GM20431 (cell line): ENCODE measurements around the gene RASSF7.

ENCODE experiments used
- in situ Hi-C: fragments of 300-500 bp; cut with MseI, MboI; formaldehyde crosslinking; loops from one replicate; pipeline ENCODE4 v1.15.0; 2020; ENCODE audit warnings: low sequenced_read_pairs; ENCODE audit not compliant: unreplicated experiment

RASSF7 gene

DNA sequence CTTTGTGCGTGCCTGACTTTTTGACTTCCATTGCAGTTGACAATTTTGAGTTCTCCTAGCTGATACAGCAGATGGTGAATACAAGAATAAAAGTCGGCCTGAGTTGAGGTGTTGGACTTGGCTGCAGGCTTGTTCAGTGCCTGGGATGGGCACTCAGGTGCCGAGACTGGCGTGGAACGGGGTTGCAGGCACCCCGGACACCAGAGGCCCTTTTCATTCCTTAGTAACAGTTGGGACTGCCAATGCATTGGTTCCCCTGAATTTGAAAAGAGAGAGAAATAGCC, 16.8 kb downstream of the RASSF7 start:
- in situ Hi-C loops: no loop called here

DNA sequence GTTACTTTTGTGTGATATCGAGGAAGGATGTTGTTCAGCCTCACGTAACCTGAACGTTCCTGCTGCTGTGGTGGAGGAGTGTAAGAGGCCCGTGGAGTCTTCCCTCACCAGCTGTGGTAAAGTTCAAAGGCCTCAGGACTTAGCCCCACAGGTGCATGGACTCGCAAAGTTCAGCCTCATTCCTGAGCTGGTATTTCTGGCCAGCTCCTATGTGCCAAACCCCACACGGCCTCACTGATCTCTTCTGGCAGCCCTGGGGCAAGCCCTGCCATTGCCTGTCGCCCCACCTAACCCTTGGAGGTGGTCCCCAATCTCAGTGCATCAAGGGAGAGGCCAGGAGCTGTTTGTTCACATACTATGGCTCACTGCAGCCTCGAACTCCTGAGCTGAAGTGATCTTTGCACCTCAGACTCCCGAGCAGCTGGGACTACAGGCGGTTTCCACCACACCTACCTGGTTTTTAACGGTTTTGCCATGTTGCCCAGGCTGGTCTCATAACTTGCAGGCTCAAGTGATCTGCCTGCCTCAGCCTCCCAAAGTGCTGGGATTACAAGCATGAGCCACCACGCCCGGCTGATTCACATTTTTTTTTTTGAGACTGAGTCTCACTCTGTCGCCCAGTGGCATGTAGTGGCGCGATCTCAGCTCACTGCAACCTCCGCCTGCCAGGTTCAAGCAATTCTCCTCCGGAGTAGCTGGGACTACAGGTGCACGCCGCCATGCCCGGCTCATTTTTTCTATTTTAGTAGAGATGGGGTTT, 17.7 kb downstream of the RASSF7 start:
- in situ Hi-C loops: no loop called here

DNA sequence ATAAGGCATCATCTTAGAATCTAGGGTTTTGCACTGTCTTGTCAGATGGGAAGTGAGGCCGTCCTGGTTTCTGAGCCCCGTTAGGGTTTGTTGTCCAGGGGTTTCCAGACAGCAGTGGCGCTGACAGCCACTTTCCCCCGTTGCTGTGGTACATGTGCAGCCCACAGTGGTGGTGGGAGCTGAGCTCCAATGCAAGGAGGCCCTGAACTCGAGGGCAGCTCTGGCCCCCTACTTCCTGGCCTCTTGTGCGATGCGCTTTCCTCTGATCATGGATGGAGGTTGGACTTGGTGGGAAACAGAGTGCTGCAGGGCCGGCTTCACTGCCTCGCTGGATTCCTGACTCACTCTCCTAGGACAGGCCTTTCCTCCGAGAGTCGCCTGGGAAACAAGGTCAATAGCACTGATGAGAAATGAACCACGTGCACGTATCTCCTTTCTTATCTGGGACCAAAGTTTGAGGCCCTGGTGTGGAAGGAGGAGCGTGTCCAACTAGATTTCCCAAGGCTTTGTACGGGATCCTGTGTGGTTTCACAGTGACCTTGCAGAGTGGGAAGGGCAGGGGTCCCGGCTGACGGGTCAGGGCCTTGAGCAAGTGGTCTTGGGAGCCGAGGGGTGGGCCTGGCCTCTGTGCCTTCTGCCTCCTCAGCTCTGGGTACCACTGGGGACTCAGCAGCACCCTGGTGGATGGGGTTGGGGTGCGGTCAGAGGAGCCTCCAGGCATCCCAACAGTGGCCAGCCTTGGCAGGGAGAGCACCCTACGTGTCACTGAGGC, 19.2 kb downstream of the RASSF7 start:
- in situ Hi-C loops: no loop called here

DNA sequence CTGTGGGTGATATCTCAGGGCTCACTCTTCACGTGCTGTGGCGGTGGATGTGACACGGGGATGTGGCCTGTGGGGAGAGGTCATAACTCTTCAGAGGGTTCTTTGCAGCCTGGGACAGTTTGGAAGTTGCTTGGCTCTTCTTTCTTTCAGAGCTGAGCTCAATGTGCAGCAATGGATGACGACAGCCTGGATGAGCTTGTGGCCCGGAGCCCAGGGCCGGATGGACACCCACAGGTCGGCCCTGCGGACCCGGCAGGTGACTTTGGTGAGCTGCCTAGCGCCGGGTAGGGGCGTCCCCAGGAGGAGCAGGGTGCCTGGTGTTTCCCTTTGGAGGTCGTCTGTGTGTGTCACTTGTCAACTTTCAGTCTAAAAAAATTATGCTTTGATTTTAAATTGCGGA, 20.6 kb downstream of the RASSF7 start:
- in situ Hi-C loops: no loop called here

DNA sequence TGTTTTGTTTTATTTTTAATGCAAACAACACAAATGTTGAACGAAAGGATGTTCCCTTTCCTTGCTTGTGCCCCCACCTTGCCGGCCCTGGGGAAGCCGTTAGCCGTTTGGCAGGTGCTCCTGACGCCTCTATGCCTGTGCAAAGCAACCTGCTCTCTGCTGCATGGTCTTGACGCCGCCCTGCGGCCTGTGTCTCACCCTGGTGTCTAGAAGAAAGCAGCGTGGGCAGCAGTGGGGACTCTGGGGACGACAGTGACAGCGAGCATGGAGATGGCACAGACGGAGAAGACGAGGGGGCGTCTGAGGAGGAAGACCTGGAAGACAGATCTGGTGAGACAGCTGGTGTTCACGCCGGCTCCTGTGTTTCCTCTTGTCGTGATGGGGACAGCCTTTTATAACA, 21.0 kb downstream of the RASSF7 start:
- in situ Hi-C loops: no loop called here

DNA sequence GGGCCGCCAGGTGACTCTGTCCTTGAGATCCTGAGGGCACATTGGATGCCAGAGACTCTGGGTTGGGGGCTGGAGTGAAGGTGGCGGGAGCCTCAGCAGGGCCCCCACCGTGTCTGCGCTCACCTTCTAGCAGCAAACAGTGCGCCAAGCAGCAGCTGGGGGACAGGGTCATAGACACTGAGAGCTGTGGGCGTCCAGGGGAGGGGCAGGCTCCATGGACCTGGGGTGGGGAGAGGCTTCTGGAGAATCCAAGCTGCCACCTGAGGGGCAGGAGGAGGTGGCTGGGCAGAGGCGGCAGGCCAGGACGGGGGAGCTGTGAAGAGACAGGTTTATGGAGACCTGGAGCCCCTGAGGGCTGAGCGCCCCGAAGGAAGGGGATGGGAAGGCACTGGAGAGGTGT, 23.5 kb downstream of the RASSF7 start:
- in situ Hi-C loops: no loop called here

DNA sequence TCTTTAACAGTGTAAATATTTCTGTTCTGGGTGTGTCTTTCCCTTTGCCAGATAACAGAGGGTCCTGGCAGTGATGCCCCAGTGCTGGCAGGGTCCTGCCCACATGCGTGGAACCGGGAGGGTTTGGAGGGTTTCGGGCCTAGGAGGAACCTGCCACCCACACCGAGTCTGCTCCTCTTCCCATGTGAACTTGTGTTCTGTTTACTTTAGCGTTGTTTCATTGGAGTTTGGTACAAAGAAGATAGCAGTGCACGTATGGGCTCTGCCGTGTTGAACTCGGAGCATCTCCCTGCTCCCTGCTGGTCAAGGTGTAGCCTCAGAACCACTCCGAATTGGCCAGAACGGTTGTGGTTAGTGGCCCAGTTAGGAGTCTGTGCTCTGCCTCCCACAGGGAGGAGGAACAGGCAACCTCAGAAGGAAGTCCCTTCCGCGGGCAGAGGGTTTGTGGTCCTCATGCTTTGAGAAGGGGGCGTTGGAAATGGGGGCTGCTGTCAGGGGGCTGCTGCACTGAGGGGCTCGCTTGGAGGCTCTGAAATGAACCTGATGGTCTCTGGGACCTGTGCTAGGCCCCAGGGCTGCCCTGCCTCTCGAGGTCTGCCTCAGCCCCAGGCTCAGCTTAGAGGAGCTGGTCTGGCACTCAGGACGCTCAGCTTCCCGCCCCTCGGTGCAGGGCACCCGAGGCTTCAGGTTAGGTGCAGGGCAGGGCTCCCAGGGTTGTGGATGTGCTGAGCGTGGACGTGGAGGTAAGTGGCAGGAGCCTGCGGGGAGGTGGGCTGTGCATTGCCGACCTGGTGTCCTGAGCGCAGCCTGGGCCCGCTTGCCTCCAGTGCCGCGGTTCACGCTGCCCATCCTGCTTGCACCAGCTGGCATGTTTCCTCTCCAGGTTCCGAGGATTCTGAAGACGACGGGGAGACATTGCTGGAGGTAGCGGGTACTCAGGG, 25.9 kb downstream of the RASSF7 start:
- in situ Hi-C loops: no loop called here

DNA sequence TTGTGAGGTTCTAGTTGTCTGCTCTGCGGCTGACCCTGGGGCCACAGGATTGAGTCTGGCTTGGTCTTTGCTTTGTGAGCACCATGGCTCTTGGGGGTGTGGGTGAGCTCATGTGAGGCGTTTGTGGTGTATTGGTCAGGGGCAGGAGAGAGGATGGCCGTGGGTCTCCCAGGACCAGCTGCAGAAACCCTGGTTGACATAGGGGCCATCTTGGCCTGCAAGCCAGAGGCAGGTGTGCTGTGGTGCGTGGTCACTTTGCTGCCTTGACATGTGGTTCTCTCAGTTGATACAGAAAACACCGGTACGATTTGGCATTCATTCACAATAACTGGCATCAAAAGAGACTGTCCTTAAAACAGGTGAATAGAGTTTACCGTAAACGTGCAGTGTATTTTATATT, 26.8 kb downstream of the RASSF7 start:
- in situ Hi-C loops: no loop called here

DNA sequence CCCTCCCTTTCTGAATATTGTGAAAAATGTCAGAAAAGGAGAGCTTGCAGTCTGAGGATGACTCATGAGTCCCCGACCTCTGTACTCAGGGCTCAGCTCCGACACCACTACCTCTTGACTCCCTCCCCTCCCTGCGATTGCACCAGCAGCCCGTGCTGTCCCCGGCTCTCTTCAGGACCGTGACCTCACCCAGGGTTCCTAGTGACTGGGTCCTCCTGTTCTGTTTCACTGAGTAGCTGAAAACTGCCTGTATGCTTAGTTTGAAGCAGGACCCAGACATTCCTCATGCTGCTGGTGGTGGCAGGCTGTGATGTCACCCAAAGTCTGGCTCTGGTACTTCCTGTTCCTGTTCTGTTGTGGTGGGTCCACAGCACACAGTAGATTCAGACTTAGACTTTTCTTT, 27.2 kb downstream of the RASSF7 start:
- in situ Hi-C loops: no loop called here

DNA sequence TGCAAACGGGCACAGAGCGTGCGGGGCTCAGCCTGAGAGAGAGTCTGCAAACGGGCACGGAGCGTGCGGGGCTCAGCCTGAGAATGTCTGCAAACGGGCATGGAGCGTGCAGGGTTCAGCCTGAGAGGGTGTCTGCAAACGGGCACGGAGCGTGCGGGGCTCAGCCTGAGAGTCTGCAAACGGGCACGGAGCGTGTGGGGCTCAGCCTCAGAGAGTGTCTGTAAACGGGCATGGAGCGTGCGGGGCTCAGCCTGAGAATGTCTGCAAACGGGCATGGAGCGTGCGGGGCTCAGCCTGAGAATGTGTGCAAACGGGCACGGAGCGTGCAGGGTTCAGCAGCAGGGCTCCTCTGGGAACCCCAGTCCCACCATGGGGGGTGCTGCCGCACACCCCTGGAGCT, 29.0 kb downstream of the RASSF7 start:
- in situ Hi-C loops: no loop called here

DNA sequence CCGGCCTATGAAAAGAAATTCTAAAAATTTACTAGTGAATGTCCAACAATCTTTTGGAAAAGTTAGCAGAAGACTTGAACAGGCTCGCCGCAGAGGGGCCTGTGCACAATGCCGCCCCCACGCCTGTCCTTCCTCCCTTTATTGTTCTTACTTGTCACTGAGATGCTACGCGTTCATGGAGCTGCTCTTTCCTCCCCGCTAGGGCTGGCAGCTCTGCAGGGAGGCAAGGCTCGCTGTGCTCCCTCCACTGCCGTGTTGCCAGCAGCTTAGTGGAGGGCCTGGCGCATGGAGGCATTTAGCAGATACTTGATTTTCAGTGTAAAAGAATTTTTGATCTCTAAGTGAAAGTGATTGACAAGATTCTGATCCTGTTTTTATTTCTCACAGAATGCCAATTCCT, 30.2 kb downstream of the RASSF7 start:
- in situ Hi-C loops: no loop called here

DNA sequence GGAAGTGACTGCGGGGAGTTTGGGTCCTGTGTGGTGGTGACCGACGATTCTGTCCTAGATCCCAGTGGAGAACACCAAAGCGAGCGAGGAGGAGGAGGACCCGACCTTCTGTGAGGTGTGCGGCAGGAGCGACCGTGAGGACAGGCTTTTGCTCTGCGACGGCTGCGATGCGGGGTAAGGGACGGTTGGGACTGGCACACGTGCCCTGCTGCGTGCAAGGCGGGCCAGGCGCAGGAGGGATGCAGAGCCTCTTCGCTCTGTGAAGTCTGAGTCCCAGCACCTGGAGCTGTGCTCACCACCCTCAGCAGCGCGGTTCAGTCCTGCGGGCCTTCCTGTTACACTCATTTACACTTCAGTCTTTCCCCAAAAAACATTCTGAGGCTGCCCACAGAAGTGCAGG, 31.7 kb downstream of the RASSF7 start:
- in situ Hi-C loops: no loop called here

DNA sequence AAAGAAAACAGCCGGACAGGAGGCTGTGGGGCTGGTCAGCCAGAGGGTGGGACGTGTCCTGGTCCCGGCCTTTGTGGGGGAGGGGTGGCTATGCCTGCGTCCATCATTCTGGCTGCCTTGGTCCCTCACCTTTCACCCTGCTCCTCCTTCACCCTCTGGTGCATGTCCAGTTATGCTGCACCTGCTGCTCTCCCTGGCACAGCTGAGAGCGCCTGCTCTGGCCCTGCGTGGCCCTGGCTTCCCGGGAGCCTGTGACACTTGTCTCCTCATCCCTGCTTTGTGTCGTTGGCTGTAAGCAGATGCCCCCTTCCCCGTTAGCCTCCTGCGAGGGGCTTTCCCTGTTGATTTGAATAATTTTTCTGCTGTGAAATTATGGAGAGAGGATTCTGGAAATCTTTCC, 32.1 kb downstream of the RASSF7 start:
- in situ Hi-C loops: no loop called here

DNA sequence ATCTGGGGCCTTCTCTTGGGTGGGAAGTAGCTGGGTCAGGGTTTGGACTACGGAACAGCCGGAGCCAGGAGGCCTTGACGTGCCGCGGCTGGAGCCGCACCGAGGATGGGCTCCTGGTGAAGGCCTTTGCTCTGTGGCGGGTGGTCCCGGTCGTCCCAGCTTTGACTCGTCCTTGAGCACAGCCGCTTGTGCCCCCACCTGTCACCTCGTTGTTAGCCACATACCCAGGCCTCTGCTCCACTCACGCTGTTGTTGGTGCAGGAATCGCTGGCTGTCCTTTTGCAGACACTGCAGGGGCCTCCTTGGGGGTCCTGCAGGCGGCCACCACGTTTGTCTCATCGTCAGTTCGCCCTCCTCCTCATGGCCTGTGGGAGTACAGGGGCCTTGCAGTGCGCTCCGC, 32.6 kb downstream of the RASSF7 start:
- in situ Hi-C loops: no loop called here

DNA sequence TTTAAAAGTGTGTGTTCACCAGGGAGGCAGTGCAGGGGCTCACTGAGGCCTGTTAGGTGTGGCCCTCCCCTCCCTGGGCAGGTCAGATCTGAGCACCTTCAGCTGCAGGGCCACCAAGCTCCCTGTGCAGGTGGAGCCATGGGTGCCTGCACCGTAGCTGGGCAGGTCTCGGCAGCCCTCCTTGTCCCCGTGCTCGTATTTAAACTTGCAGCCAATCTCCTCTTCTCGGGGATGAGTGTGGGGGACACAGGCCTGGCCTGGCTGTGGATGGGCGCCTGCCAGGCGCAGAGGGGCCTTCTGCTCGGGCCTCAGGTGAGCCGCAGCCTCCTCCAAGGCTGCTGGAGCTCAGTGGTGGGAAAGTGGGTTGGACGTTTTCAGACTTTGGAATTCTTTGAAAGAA, 34.6 kb downstream of the RASSF7 start:
- in situ Hi-C loops: no loop called here

DNA sequence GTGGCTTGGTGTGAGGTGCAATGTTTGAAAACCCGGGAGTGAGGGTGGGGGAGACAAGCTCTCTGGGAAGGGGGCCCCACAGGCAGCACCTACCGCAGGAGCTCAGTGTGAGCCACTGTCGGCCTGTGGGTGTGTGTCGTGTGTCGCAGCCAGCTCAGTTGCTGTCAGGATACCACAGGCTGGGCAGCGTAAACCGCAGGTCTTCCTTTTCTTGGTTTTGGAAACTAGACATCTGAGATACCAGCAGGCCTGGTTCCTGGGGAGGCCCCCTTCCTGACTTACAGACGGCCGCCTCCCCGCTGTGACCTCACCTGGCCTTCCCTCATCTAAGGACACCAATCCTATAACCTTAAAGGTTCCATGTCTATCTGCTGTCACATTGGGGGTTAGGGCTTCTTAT, 35.6 kb downstream of the RASSF7 start:
- in situ Hi-C loops: no loop called here

DNA sequence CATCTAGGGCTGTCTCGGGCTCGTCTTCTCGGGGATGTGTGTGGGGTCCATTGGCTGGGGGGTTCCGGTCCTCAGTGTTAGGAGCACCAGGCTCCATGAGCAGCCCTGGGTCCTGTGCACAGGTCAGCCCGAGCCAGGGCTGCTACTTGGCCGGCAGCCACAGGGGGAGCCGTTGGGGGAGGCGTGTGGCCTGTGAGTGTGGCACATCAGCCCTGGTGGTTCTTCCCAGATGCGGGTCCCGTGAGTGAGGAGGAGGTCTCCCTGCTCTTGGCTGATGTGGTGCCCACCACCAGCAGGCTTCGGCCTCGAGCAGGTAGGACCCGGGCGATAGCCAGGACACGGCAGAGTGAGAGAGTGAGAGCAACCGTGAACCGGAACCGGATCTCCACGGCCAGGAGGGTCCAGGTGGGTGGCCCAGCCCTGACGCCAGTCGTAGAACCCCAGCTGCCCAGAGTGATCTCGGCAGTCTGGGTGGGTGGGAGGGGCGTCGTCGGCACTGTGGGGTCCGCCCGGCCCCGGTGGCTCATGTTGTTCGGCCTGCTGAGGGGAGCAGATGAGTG, 36.5 kb downstream of the RASSF7 start:
- in situ Hi-C loops: no loop called here

DNA sequence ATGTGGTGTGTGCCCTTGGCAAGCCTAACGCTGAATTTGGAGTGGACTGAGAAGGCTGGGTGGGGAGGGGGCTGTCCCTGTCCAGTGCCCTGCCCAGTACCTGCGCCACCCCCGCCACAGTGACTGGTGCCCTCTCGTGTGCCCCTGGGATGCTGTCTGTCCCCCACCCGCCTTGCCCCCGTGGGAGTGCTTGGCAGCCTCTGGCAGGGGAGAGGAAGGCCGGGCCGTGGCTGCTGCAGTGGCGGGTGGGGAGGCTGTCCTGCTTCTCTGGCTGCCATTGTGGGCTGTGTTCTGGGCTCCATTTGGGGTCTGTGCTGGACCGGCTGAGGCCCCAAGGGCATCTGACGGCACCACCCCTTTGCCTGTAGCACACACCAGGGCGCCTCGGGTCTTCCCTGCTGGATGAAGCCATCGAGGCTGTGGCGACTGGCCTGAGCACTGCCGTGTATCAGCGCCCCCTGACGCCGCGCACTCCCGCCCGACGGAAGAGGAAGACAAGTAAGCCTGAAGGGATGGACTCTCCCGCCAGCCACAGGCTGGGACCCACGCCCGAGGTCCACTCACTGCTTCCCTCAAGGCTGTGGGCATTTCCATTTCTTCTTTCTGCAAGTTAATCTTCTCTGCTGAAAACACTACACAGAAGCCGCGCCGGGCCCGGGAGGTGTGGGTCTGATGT, 37.4 kb downstream of the RASSF7 start:
- in situ Hi-C loops: no loop called here

DNA sequence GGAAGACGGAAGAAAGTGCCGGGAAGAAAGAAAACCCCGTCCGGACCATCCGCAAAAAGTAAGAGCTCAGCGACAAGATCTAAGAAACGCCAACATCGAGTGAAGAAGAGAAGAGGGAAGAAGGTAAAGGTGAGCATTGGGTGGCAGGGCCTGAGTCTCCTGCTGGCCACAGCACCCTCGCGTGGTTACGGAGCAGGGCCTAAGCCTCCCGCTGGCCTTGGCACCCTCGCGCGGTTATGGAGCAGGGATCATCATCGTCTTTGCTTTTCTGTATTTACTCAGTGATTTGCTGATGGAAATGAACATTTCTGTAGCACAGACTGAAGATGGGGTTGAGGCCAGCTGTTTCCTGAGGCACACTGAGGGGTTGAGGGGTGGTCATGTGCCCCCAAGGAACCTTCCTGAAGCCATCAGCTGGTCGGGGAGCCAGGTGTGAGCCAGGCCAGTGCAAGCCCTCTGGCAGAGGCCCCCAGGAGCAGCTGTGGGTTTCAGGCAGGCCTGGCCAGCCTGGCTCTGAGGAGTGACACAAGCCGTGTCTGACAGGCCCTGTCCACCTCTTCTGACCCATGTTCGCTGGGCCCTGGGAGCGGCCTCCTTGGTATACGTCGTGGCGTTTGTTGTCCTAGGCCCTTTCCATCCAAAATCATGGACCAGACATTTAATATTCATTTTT, 40.9 kb downstream of the RASSF7 start:
- in situ Hi-C loops: no loop called here

DNA sequence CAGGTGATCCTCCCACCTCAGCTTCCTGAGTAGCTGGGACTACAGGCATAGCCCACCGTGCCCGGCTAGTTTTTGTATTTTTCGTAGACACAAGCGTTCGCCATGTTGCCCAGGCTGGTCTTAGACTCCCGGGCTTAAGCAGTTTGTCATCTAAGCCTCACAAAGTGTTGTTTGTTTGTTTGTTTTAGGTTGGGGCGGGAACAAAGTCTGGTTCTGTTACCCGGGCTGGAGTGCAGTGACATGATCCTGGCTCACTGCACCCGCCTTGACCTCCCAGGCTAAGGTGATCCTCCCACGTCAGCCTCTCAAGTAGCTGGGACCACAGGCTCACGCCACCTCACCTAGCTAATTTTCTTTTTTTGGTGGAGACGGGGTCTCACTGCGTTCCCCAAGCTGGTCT, 42.4 kb downstream of the RASSF7 start:
- in situ Hi-C loops: no loop called here
